Neural crest cell (in vitro differentiated cells): ENCODE data around the gene RARB. TPM values are rescaled to one million over a fixed set of nuclear protein-coding genes. Genes with fewer than 3 reads are reported as not detected.

Experiments used
- DNase-seq: peaks from one replicate; pipeline ENCODE4 v3.0.0; 2021; ENCODE audit warnings: low read depth, mixed read lengths, low spot score
- H3K27ac Mint-ChIP-seq: one replicate; pipeline ENCODE4 v1.8.0; 2021; ENCODE audit warnings: mild to moderate bottlenecking, mixed read lengths; ENCODE audit not compliant: unreplicated experiment
- H3K27me3 Mint-ChIP-seq: 2 replicates; pipeline ENCODE4 v1.8.0; 2021; ENCODE audit warnings: low read depth, mild to moderate bottlenecking, mixed read lengths
- H3K36me3 Mint-ChIP-seq: 2 replicates; pipeline ENCODE4 v1.8.0; 2021; ENCODE audit warnings: low read depth, mild to moderate bottlenecking, mixed read lengths
- H3K4me1 Mint-ChIP-seq: 2 replicates; pipeline ENCODE4 v1.8.0; 2021; ENCODE audit warnings: mixed read lengths
- H3K4me3 Mint-ChIP-seq: one replicate; pipeline ENCODE4 v1.8.0; 2021; ENCODE audit warnings: mild to moderate bottlenecking, mixed read lengths
- H3K9me3 Mint-ChIP-seq: 2 replicates; pipeline ENCODE4 v1.8.0; 2021; ENCODE audit warnings: mixed read lengths
- total RNA-seq: library from RNA; stranded (reverse); gene quantifications from 2 replicates; pipeline ENCODE4 v1.2.1, GENCODE V29; 2021
- TF ChIP-seq, protein P1 (sequence below): fragments of 200-600 bp; sonication (generic); conservative IDR thresholded peaks from 2 replicates; pipeline ENCODE4 v1.5.0; 2021; ENCODE audit warnings: antibody characterized with exemption, mild to moderate bottlenecking

The RARB gene
- total RNA-seq, 1 donor from 2014 or later: 0.98 TPM

DNA sequence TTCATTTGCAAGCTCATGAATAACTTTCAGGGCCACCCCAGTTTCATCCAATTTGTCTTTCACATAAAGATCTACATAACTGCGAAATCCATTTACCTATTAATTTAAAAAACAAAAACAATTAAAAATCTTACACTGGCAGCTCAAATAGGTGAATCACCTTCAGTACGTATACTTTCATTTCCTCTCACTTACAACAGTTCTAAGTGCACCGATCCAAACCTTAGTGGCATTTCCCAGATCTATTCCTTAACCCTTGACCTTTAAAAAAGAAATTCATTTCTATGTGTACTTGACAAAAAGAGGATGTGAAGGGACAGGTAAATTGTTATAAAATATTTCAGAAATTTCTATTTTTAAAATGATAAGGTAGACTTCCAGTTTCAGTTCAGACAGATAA, 205.9 kb downstream of the RARB start:
- peaks cover 16% of the 10 kb centered on the region for H3K36me3 Mint-ChIP-seq

GRCh38 chr3:25635038-25635437, 207.0 kb downstream of the RARB start:
- TF ChIP-seq, protein P1, sequence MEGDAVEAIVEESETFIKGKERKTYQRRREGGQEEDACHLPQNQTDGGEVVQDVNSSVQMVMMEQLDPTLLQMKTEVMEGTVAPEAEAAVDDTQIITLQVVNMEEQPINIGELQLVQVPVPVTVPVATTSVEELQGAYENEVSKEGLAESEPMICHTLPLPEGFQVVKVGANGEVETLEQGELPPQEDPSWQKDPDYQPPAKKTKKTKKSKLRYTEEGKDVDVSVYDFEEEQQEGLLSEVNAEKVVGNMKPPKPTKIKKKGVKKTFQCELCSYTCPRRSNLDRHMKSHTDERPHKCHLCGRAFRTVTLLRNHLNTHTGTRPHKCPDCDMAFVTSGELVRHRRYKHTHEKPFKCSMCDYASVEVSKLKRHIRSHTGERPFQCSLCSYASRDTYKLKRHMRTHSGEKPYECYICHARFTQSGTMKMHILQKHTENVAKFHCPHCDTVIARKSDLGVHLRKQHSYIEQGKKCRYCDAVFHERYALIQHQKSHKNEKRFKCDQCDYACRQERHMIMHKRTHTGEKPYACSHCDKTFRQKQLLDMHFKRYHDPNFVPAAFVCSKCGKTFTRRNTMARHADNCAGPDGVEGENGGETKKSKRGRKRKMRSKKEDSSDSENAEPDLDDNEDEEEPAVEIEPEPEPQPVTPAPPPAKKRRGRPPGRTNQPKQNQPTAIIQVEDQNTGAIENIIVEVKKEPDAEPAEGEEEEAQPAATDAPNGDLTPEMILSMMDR: no peak
- Mint-ChIP-seq H3K36me3 (peaks cover 13% of the 10 kb centered on the region), H3K4me3 (no peak overlapping the region), H3K27me3 (no peaks in the 10 kb centered on the region), H3K27ac (no peak overlapping the region), H3K9me3 (no peaks in the 10 kb centered on the region), H3K4me1 (no peaks in the 10 kb centered on the region)
- no peak for DNase-seq

More for the DNA sequence above, 205.9 kb downstream of the RARB start:
- Mint-ChIP-seq H3K27me3 (no peaks in the 10 kb centered on the region), H3K27ac (no peak overlapping the region), H3K4me1 (no peaks in the 10 kb centered on the region), H3K9me3 (no peaks in the 10 kb centered on the region), H3K4me3 (no peak overlapping the region)
- TF ChIP-seq, protein P1: no peak
- no peak for DNase-seq

Other genes starting within 250 kb of the RARB start
- 169 and 170 TPM in 2 replicates for gene TOP2B, start 236.6 kb downstream of the RARB start, total RNA-seq